Thyroid gland (tissue), 4 donors: Measurements from ENCODE around the gene TMEM239. TPM values are rescaled to one million over a fixed set of nuclear protein-coding genes. Genes with fewer than 3 reads are reported as not detected.
A peak's percentile ranks its signal among the peaks of the same experiment; 100 is the strongest.

Experiments used
- DNase-seq, 2 donors: peaks; one replicate each; pipeline ENCODE4 v3.0.0-alpha.2; 2019
- H3K27ac ChIP-seq, 3 donors: fragments of 200-600 bp; sonication (generic); 1 replicate in 2 of 3; 2 replicates in 1 of 3; pipeline ENCODE4 v1.5.1; 2016 to 2019; ENCODE audit warnings: mild to moderate bottlenecking in 1 of 3, moderate library complexity in 1 of 3
- H3K27me3 ChIP-seq: fragments of 200-600 bp; sonication (generic); one replicate; pipeline ENCODE4 v1.5.1; 2019
- H3K36me3 ChIP-seq, 2 donors: fragments of 200-600 bp; sonication (generic); one replicate each; pipeline ENCODE4 v1.5.1; 2016 to 2019
- H3K4me1 ChIP-seq, 2 donors: fragments of 200-600 bp; sonication (generic); one replicate each; pipeline ENCODE4 v1.5.1; 2017 to 2019
- H3K4me3 ChIP-seq, 3 donors: fragments of 200-600 bp; sonication (generic); replicated peaks in 1 of 3; 1 replicate in 2 of 3; 2 replicates in 1 of 3; pipeline ENCODE4 v1.5.1; 2016; ENCODE audit warnings: mild to moderate bottlenecking in 1 of 3
- H3K9me3 ChIP-seq: fragments of 200-600 bp; sonication (generic); one replicate; pipeline ENCODE4 v1.5.1; 2017
- CTCF ChIP-seq, 6 experiments: fragments of 200-600 bp in 3 of 6; fragments of 450-650 bp in 3 of 6; sonication (generic) in 3 of 6; IDR thresholded peaks; one replicate each; pipeline ENCODE4 v1.5.1; 2016 to 2019; ENCODE audit warnings: antibody characterized with exemption in 6 of 6, mild to moderate bottlenecking in 2 of 6, inconsistent platforms in 1 of 6, moderate library complexity in 1 of 6
- POLR2A ChIP-seq, 2 donors: fragments of 450-650 bp; IDR thresholded peaks; one replicate each; pipeline ENCODE4 v1.6.1; 2017; ENCODE audit warnings: antibody characterized with exemption in 2 of 2, mild to moderate bottlenecking in 2 of 2, moderate library complexity in 1 of 2
- WGBS, 2 donors: methylation state at CpG; one replicate each; pipeline ENCODE4 v1.1.5; 2017; 5-methylcytosine and 5-hydroxymethylcytosine counted together
- intact Hi-C: fragments of 100-400 bp; cut with DNase I; formaldehyde crosslinking; loops from one replicate; pipeline ENCODE4 v1.15.1; 2023
- total RNA-seq, 4 donors: library from RNA; depleted of rRNA; stranded (reverse); fragments of >200 nt; gene quantifications; one replicate each; pipeline ENCODE4 v1.2.3, GENCODE V29; 2016

TMEM239 gene
- total RNA-seq, 4 donors from 2014 or later: not detected

- Histone ChIP-seq H3K27me3 (no peaks in the 10 kb centered on the region), H3K4me3 (peak overlapping the region in 1 of 3 donors; percentile 9), H3K36me3 (no peaks in the 10 kb centered on the region), H3K27ac (no peak overlapping the region), H3K4me1 (peaks cover 12% of the 10 kb centered on the region in 2 donors), H3K9me3 (no peaks in the 10 kb centered on the region)
- no peak for DNase-seq
- 8 to 19% methylated on average over 14 to 34 of the region's 61 CpGs for WGBS, 2 donors
- no peak for TF ChIP-seq CTCF (IDR thresholded peaks at IDR 0.05)
- TF ChIP-seq POLR2A (IDR thresholded peaks at IDR 0.05): no peak
- intact Hi-C loops: no loop called here
Observed at GRCh38 chr20:2799688-2800520, 16.3 kb upstream of the TMEM239 start.

- Histone ChIP-seq H3K27ac (no peak within 1 kb of the TSS), H3K4me3 (peak within 1 kb of the TSS in 1 of 3 donors; percentile 9), H3K9me3 (no peaks in the 10 kb centered on the region), H3K27me3 (no peaks in the 10 kb centered on the region), H3K36me3 (no peaks in the 10 kb centered on the region), H3K4me1 (peaks cover 12 to 17% of the 10 kb centered on the region in 2 donors)
- TF ChIP-seq POLR2A (IDR thresholded peaks at IDR 0.05): no peak
- no peak for TF ChIP-seq CTCF (IDR thresholded peaks at IDR 0.05)
- DNase-seq: peak; percentile 20 to 41
- intact Hi-C loops: no loop called here
- WGBS, 2 donors: 10 to 13% methylated on average over 12 to 22 of the region's 52 CpGs
Observed at GRCh38 chr20:2800521-2801285, 15.5 kb upstream of the TMEM239 start, which contains the start of gene CPXM1. TSS of gene CPXM1 (minus strand) at chr20:2800627. CDS start at chr20:2800572, 55 bp downstream.

GRCh38 chr20:2801286-2801728 lies 14.9 kb upstream of the TMEM239 start:
- intact Hi-C loops: no loop called here
- Histone ChIP-seq H3K27me3 (no peaks in the 10 kb centered on the region), H3K36me3 (no peaks in the 10 kb centered on the region), H3K4me3 (no peak overlapping the region), H3K27ac (no peak overlapping the region), H3K9me3 (no peaks in the 10 kb centered on the region), H3K4me1 (peaks cover 12 to 17% of the 10 kb centered on the region in 2 donors)
- TF ChIP-seq CTCF (IDR thresholded peaks at IDR 0.05) (no peak), POLR2A (IDR thresholded peaks at IDR 0.05) (no peak)
- DNase-seq: peak; percentile 29 to 47
- 22 to 23% methylated on average over 13 of the region's 13 CpGs for WGBS, 2 donors

- TF ChIP-seq POLR2A (IDR thresholded peaks at IDR 0.05) (no peak), CTCF (IDR thresholded peaks at IDR 0.05) (no peak)
- Histone ChIP-seq H3K4me3 (no peak overlapping the region), H3K27me3 (no peaks in the 10 kb centered on the region), H3K36me3 (no peaks in the 10 kb centered on the region), H3K4me1 (peaks cover 12 to 17% of the 10 kb centered on the region in 2 donors), H3K27ac (no peak overlapping the region), H3K9me3 (no peaks in the 10 kb centered on the region)
- 64% methylated on average over 16 of the region's 16 CpGs for WGBS, 2 donors
- DNase-seq: no peak
- intact Hi-C loops: no loop called here
Observed at GRCh38 chr20:2804041-2804828, 11.9 kb upstream of the TMEM239 start.
